Measurements from ENCODE around the gene DYRK3.

The DYRK3 gene

GRCh38 chr1:206691604-206692003, 56.3 kb downstream of the DYRK3 start:
- peaks cover 3% of the 10 kb centered on the region; the same call in 1 of the 2 replicates for H3K36me3 ChIP-seq (ENCODE audit: control insufficient read depth, low read length)
- no peak overlapping the region for H3K4me2 ChIP-seq (ENCODE audit: low read length)
- H3K9me3 ChIP-seq (ENCODE audit: control insufficient read depth, insufficient read depth, low read length), result no peaks in the 10 kb centered on the region
- H3K4me3 ChIP-seq (ENCODE audit: low read length), result no peak overlapping the region
- peaks cover 2% of the 10 kb centered on the region; the same call in 1 of the 2 replicates for H3F3A ChIP-seq (ENCODE audit: control insufficient read depth, insufficient read depth)
- H3K9me2 ChIP-seq (replicated peaks; ENCODE audit: control insufficient read depth, low read length), result no peaks in the 10 kb centered on the region
- H3K4me1 ChIP-seq (ENCODE audit: control insufficient read depth, low read length), result peaks cover 33% of the 10 kb centered on the region
- H3K79me2 ChIP-seq (ENCODE audit: control insufficient read depth, low read length), result peaks cover 94% of the 10 kb centered on the region
- H3K27me3 ChIP-seq (ENCODE audit: control insufficient read depth, low read length), result no peaks in the 10 kb centered on the region
- no peak for TF ChIP-seq EZH2phosphoT487 (IDR thresholded peaks at IDR 0.05; ENCODE audit: borderline replicate concordance, low read length)
- TF ChIP-seq, protein P1, sequence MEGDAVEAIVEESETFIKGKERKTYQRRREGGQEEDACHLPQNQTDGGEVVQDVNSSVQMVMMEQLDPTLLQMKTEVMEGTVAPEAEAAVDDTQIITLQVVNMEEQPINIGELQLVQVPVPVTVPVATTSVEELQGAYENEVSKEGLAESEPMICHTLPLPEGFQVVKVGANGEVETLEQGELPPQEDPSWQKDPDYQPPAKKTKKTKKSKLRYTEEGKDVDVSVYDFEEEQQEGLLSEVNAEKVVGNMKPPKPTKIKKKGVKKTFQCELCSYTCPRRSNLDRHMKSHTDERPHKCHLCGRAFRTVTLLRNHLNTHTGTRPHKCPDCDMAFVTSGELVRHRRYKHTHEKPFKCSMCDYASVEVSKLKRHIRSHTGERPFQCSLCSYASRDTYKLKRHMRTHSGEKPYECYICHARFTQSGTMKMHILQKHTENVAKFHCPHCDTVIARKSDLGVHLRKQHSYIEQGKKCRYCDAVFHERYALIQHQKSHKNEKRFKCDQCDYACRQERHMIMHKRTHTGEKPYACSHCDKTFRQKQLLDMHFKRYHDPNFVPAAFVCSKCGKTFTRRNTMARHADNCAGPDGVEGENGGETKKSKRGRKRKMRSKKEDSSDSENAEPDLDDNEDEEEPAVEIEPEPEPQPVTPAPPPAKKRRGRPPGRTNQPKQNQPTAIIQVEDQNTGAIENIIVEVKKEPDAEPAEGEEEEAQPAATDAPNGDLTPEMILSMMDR (IDR thresholded peaks at IDR 0.05; ENCODE audit: low read depth, low read length, poor library complexity, severe bottlenecking), result no peak
- no peak overlapping the region for H3K27ac ChIP-seq (ENCODE audit: low read depth, low read length)
- H4K20me1 ChIP-seq (ENCODE audit: control insufficient read depth, insufficient read depth, low read depth, low read length), result peaks cover 16% of the 10 kb centered on the region

- Histone ChIP-seq H3F3A (ENCODE audit: control insufficient read depth, insufficient read depth) (no peaks in the 10 kb centered on the region), H3K4me1 (ENCODE audit: control insufficient read depth, low read length) (peaks cover 22% of the 10 kb centered on the region; the same call in 1 of the 2 replicates), H3K27ac (ENCODE audit: low read depth, low read length) (no peak overlapping the region), H3K9me2 (replicated peaks; ENCODE audit: control insufficient read depth, low read length) (no peaks in the 10 kb centered on the region), H3K27me3 (ENCODE audit: control insufficient read depth, low read length) (no peaks in the 10 kb centered on the region), H3K9me3 (ENCODE audit: control insufficient read depth, insufficient read depth, low read length) (no peaks in the 10 kb centered on the region), H3K4me3 (ENCODE audit: low read length) (no peak overlapping the region), H3K36me3 (ENCODE audit: control insufficient read depth, low read length) (peaks cover 6% of the 10 kb centered on the region; the same call in 1 of the 2 replicates), H4K20me1 (ENCODE audit: control insufficient read depth, insufficient read depth, low read depth, low read length) (peaks cover 20% of the 10 kb centered on the region), H3K4me2 (ENCODE audit: low read length) (no peak overlapping the region), H3K79me2 (ENCODE audit: control insufficient read depth, low read length) (peaks cover 93% of the 10 kb centered on the region)
- TF ChIP-seq EZH2phosphoT487 (IDR thresholded peaks at IDR 0.05; ENCODE audit: borderline replicate concordance, low read length), result no peak
- TF ChIP-seq, protein P1 (IDR thresholded peaks at IDR 0.05; ENCODE audit: low read depth, low read length, poor library complexity, severe bottlenecking), result no peak
These were observed 57.7 kb downstream of the DYRK3 start for GRCh38 chr1:206693029-206693428.

GRCh38 chr1:206693592-206693991, 58.3 kb downstream of the DYRK3 start:
- H3K27me3 ChIP-seq (ENCODE audit: control insufficient read depth, low read length), result no peaks in the 10 kb centered on the region
- no peaks in the 10 kb centered on the region for H3K9me2 ChIP-seq (replicated peaks; ENCODE audit: control insufficient read depth, low read length)
- no peaks in the 10 kb centered on the region for H3F3A ChIP-seq (ENCODE audit: control insufficient read depth, insufficient read depth)
- H3K79me2 ChIP-seq (ENCODE audit: control insufficient read depth, low read length), result peaks cover 90% of the 10 kb centered on the region
- H3K9me3 ChIP-seq (ENCODE audit: control insufficient read depth, insufficient read depth, low read length), result no peaks in the 10 kb centered on the region
- TF ChIP-seq, protein P1 (IDR thresholded peaks at IDR 0.05; ENCODE audit: low read depth, low read length, poor library complexity, severe bottlenecking), result no peak
- no peak for TF ChIP-seq EZH2phosphoT487 (IDR thresholded peaks at IDR 0.05; ENCODE audit: borderline replicate concordance, low read length)
- H3K4me3 ChIP-seq (ENCODE audit: low read length), result no peak overlapping the region
- H3K27ac ChIP-seq (ENCODE audit: low read depth, low read length), result no peak overlapping the region
- no peak overlapping the region for H3K4me2 ChIP-seq (ENCODE audit: low read length)
- H4K20me1 ChIP-seq (ENCODE audit: control insufficient read depth, insufficient read depth, low read depth, low read length), result peaks cover 20% of the 10 kb centered on the region
- H3K36me3 ChIP-seq (ENCODE audit: control insufficient read depth, low read length), result peaks cover 6% of the 10 kb centered on the region; the same call in 1 of the 2 replicates
- peaks cover 22% of the 10 kb centered on the region; the same call in 1 of the 2 replicates for H3K4me1 ChIP-seq (ENCODE audit: control insufficient read depth, low read length)
